Activated CD4-positive, alpha-beta memory T cell treated with anti-CD3 and anti-CD28 coated beads, Interleukin-2, amount 10 ng/mL, durations not matched to agents 7 days and 5 days (primary cell): ENCODE results near the gene TTC33. TPM values are rescaled to one million over a fixed set of nuclear protein-coding genes. Genes with fewer than 3 reads are reported as not detected.
"Not testable (repeated sequence)": the region's sequence is repeated elsewhere in the genome, so short reads cannot be mapped to it uniquely, and the experiment has no call there.

ENCODE experiments used
- CTCF ChIA-PET: fragments of 350-600 bp; sonication (Branson Sonifier 250); formaldehyde crosslinking; loops from one replicate; lab custom pipeline; 2021; ENCODE audit warnings: antibody characterized with exemption, inconsistent platforms; lab: Charles Lee
- POLR2A ChIA-PET: fragments of 350-600 bp; sonication (Branson Sonifier 250); formaldehyde crosslinking; loops from one replicate; lab custom pipeline; 2021; ENCODE audit warnings: antibody characterized with exemption; lab: Charles Lee
- DNase-seq: peaks from one replicate; pipeline ENCODE4 v3.0.0-alpha.2; 2020
- H3K27ac Mint-ChIP-seq: one replicate; pipeline ENCODE4 v1.8.0; 2021; ENCODE audit warnings: mild to moderate bottlenecking, mixed read lengths
- H3K27me3 Mint-ChIP-seq: one replicate; pipeline ENCODE4 v1.8.0; 2021; ENCODE audit warnings: mixed read lengths
- H3K36me3 Mint-ChIP-seq: one replicate; pipeline ENCODE4 v1.8.0; 2021; ENCODE audit warnings: low read depth, mixed read lengths
- H3K4me1 Mint-ChIP-seq: one replicate; pipeline ENCODE4 v1.8.0; 2021; ENCODE audit warnings: mixed read lengths
- H3K4me3 Mint-ChIP-seq: one replicate; pipeline ENCODE4 v1.8.0; 2021; ENCODE audit warnings: mild to moderate bottlenecking, mixed read lengths
- H3K9me3 Mint-ChIP-seq: one replicate; pipeline ENCODE4 v1.8.0; 2021; ENCODE audit warnings: mixed read lengths
- total RNA-seq, 2 experiments: library from RNA; stranded (reverse); gene quantifications; one replicate each; pipeline ENCODE4 v1.2.3, GENCODE V29; 2021

The TTC33 gene
- total RNA-seq, 2 experiments from 2014 or later, result 19.6 to 19.9 TPM

DNA sequence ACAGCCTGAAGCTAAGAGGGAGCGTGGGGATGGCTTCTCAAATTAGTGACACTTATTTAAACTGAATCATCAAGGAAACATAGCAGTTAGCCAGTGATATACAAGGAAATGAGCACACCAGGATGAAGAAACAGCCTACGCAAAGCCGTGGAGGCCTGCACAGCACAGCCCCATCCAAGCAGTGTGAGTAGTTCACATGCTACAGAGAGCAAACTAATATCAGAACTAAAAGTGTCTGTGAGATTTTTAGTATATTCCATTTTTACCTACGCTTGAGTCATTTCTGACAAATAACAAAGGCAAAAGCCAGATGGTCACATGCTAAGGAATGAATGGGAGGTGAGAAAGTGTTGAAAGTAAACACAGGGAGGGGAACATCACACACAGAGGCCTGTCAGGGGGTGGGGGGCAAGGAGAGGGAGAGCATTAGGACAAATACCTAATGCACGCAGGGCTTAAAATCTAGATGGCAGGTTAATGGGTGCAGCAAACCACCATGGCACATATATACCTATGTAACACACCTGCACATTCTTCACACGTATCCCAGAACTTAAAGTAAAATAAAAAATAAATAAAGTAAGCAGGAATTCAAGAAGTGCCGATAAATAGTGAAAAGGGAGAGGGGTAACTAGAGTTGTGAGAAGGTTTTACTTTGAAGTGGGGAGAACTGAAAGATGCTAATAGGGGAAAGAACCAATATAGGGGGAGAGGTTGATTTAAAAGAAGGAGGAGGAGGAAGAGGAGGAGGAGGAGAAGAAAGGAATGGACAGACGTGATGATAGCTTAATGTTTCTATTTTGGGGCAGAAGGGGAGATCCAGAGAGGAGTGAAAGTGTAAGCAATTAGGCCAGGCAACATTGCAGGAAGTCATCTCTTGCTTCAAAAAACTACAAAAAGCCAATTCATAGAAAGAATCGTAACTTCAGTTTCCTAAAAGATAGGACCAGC is 177.0 kb downstream of the TTC33 start:
- ChIA-PET POLR2A (interaction anchor here (0.6 to 1.2 kb wide), 4 partner anchors 12 to 107 kb away, joined by 3 to 4 read pairs (median 4); no protein-coding TSS in a partner anchor), CTCF (interaction anchor here (1.0 kb wide), 1 partner anchor 148 kb away, joined by 3 read pairs; no protein-coding TSS in a partner anchor)
- Mint-ChIP-seq H3K36me3 (no peaks in the 10 kb centered on the region), H3K9me3 (peaks cover 5% of the 10 kb centered on the region), H3K4me3 (peak overlapping the region; percentile 62), H3K27me3 (no peaks in the 10 kb centered on the region), H3K27ac (peak overlapping the region; percentile 69), H3K4me1 (peaks cover 25% of the 10 kb centered on the region)
- peak; percentile 42 for DNase-seq

DNA sequence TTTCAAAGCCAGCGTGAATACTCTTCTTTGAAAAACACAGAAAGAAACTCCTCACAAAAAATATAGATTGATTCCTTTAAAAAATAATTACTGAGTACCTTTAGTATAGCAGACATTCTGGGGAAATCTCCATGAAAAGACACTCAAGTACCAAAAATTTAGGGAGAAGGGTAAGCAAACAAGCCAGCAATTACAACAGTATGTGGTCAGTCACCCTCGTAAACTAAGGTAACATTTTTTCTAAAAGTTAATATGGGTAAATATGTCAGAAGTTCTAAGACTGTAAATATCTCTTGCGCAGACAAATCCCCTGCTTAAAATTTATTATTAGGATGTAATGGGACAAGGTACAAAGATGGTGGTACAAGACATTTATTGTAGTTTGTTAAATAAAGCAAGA is 178.0 kb downstream of the TTC33 start:
- Mint-ChIP-seq H3K36me3 (peaks cover 2% of the 10 kb centered on the region), H3K4me1 (peaks cover 25% of the 10 kb centered on the region), H3K4me3 (no peak overlapping the region), H3K27ac (no peak overlapping the region), H3K27me3 (no peaks in the 10 kb centered on the region), H3K9me3 (peaks cover 2% of the 10 kb centered on the region)
- ChIA-PET CTCF (no interaction called here), POLR2A (no interaction called here)
- no peak for DNase-seq

DNA sequence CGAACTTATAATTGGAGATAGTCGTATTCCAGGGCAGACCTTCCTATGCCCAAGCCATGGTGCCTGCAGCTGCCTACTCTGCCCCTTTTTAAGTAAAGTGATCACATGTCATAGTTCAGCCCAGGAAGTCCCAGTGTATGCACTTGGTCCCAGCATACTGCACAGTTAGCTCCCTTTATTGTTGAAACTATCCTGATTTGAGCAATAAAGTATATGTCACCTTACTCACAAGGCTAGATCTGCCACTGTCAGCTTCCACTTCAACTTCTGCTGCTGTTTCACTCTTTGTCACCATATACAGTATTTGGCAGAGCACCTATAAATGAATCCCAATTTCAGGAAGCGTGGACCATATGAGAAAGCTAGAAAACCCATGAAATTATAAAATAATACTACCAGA is 179.8 kb downstream of the TTC33 start:
- Mint-ChIP-seq H3K27me3 (no peaks in the 10 kb centered on the region), H3K27ac (no peak overlapping the region), H3K4me1 (peaks cover 25% of the 10 kb centered on the region), H3K9me3 (peaks cover 2% of the 10 kb centered on the region), H3K36me3 (peaks cover 2% of the 10 kb centered on the region), H3K4me3 (no peak overlapping the region)
- DNase-seq, result no peak
- POLR2A ChIA-PET, result no interaction called here
- CTCF ChIA-PET, result interaction anchor here (0.6 kb wide), 1 partner anchor 1571 kb away, joined by 5 read pairs; no protein-coding TSS in a partner anchor

DNA sequence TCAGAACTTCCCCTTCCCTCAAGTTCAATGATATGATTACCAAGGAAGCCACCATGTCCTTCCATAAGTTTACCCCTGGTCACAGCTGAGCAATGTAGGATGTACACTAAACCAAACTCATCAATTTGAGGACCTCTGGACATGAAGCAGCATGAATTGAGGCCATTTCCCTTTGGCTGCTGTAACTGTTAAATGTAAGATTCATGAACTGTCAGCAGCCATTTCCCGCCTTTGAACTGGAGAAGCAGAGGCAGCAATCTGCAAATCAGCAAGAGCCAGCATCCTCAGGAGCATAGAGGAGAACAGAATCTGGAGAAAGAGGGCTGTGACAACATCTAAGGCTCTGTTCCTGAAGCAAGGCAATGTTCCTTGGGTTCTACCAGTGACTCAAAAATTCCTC is 180.3 kb downstream of the TTC33 start:
- ChIA-PET POLR2A (no interaction called here), CTCF (no interaction called here)
- no peak for DNase-seq
- peaks cover 25% of the 10 kb centered on the region for H3K4me1 Mint-ChIP-seq
- peaks cover 2% of the 10 kb centered on the region for H3K9me3 Mint-ChIP-seq
- H3K27me3 Mint-ChIP-seq, result no peaks in the 10 kb centered on the region
- peaks cover 2% of the 10 kb centered on the region for H3K36me3 Mint-ChIP-seq
- no peak overlapping the region for H3K4me3 Mint-ChIP-seq
- no peak overlapping the region for H3K27ac Mint-ChIP-seq

DNA sequence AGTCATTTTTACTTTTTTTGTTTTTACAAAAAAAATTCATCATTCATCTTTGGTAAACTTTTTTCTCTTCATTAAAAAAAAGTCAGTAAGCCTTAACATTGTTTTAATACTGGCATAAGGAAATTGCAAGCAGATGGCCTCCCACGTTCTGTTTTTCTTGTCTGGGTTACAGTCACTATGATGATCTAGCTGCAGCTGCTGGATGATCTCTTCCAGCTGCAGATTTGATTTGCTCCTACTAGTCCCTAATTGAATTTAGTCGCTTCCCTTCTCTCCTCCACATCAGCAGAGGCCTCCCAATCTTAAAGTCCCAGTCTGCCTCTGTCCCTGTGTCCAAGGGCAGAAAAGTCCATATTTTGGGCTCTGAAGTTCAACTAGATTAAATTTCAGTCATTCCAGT is 182.8 kb downstream of the TTC33 start:
- Mint-ChIP-seq H3K27ac (no peak overlapping the region), H3K4me1 (peaks cover 12% of the 10 kb centered on the region), H3K9me3 (peaks cover 2% of the 10 kb centered on the region), H3K4me3 (no peak overlapping the region), H3K36me3 (peaks cover 2% of the 10 kb centered on the region), H3K27me3 (no peaks in the 10 kb centered on the region)
- CTCF ChIA-PET, result no interaction called here
- no peak for DNase-seq
- POLR2A ChIA-PET, result no interaction called here

DNA sequence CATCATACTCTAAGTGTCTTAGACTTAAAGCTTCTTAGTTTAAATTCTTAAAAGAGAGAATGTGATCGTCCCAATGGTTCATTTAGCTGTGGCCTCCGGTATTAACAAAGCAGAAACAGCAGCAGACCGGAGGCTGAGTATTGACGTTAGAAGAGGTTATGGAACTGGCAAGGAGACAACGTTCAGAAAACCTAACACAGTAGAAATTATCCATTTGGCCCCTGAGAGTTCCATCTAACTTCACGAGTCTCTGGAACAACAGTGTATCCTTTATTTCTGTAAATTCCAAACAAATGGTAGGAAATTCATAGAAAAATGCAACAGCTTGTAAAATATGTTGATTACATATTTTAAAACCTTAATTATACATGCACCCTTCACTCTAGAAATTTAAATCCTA is 183.4 kb downstream of the TTC33 start:
- no peak for DNase-seq
- peaks cover 2% of the 10 kb centered on the region for H3K36me3 Mint-ChIP-seq
- peaks cover 11% of the 10 kb centered on the region for H3K4me1 Mint-ChIP-seq
- H3K4me3 Mint-ChIP-seq, result no peak overlapping the region
- no peaks in the 10 kb centered on the region for H3K27me3 Mint-ChIP-seq
- H3K27ac Mint-ChIP-seq, result no peak overlapping the region
- ChIA-PET POLR2A (no interaction called here), CTCF (no interaction called here)
- H3K9me3 Mint-ChIP-seq, result peaks cover 2% of the 10 kb centered on the region

DNA sequence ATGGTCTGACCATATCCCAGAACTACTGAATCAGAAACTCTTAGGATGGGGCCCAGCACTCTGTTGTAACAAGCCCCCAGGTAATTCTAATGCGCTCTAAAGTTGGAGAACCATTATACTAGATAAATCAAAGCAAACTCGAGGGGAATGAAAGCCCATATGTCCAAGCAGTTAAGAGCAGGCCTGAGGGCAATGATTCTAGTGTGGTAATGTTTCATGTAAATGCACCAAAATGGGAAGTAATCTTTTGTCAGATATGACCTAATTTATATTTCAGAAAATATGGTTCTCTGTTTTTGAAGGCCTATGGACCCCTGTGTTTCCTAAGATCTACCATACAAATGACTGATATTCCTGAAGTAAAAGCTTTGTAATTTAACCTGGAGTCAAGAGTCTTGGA is 184.0 kb downstream of the TTC33 start:
- peaks cover 2% of the 10 kb centered on the region for H3K36me3 Mint-ChIP-seq
- no peaks in the 10 kb centered on the region for H3K27me3 Mint-ChIP-seq
- no peak for DNase-seq
- ChIA-PET POLR2A (no interaction called here), CTCF (no interaction called here)
- peaks cover 2% of the 10 kb centered on the region for H3K9me3 Mint-ChIP-seq
- peaks cover 11% of the 10 kb centered on the region for H3K4me1 Mint-ChIP-seq
- no peak overlapping the region for H3K4me3 Mint-ChIP-seq
- no peak overlapping the region for H3K27ac Mint-ChIP-seq

DNA sequence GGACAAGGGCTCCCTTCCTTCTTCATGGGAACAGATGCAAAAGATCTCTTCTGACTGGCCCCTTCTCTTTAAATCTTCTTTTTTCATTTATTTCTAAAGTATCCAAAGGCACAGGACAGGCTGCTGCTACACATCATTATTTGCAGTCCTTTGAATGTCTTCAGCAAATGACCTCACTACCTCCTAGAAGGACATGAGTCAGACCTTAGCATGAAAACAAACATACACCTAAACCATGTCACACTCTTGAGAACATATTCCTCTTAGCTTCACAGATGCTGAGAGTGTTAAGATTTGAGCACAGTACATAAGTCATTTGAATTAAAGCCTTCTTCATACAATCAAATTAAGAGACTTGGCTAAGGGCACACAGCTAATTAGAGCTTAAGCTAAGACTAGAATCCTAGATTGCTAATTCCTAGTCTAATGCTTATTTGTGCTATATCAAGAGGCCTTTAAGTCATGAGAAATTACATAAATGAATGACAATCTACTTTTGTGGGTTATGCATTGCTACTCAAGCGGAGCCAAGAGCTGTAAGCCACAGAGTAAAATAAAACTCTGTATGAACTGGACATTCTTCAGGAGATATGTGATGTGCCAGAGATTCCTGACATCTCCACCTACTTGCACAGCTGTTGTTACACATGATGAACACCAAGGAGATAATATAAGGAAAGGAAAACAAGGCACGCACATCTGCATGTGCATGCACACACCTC is 185.2 kb downstream of the TTC33 start:
- DNase-seq, result no peak
- Mint-ChIP-seq H3K4me3 (no peak overlapping the region), H3K27ac (no peak overlapping the region), H3K36me3 (peaks cover 7% of the 10 kb centered on the region), H3K4me1 (peaks cover 11% of the 10 kb centered on the region), H3K27me3 (no peaks in the 10 kb centered on the region), H3K9me3 (peaks cover 3% of the 10 kb centered on the region)
- ChIA-PET CTCF (no interaction called here), POLR2A (interaction anchor here (0.6 kb wide), 1 partner anchor 21 kb away, joined by 3 read pairs; no protein-coding TSS in a partner anchor)

DNA sequence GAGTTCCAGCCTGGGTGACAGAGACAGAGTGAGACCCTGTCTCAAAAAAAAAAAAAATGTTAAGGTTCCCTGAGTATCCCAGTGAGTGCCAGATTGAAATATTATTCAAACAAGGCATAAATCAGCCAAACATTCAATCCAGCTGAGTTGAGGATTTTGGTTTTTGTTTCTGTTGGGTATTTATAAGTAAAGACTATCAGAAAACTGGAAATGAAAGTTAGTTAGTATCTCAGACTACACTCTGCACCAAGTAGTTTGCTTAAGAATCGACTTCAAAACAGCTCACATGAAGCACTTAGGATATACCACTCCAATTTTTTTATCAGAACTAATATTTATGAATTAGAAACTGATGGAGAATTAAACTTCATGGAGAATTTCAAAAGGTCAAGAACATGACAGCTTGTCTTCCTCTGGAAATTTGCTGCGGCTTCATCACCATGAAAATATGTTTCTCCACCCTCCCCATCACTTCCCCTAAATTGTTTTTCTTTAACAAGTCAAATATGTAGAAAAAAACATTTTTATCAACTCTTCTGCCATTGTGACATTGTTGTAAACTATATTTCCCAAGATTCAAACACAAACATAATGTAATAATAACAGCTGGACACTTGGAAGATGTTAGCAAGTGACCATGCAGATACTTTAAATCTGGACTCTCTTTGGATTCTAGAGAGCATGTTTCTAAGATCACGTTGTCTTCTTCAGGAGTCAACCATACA is 186.1 kb downstream of the TTC33 start:
- no peak overlapping the region for H3K27ac Mint-ChIP-seq
- peaks cover 12% of the 10 kb centered on the region for H3K4me1 Mint-ChIP-seq
- POLR2A ChIA-PET, result no interaction called here

DNA sequence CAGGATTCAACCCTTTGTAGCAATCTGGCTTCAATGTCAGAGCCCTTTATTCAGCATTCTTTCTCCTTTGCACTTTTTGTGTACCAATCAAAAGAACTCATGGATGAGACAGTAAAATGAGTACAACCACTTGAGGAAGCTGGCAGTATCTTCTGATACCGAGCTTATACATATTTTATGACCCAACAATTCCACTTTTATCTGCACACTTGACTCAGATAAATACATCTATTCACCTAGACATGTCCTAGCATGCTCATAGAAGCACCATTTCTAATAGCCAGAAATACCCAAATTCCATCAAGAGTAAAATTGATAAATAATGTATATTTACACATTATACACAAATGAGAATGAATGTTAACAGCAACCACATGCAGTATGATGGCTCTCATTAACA is 187.2 kb downstream of the TTC33 start:
- Mint-ChIP-seq H3K4me1 (peaks cover 12% of the 10 kb centered on the region), H3K4me3 (no peak overlapping the region), H3K9me3 (peaks cover 7% of the 10 kb centered on the region), H3K27ac (no peak overlapping the region), H3K36me3 (peaks cover 7% of the 10 kb centered on the region), H3K27me3 (no peaks in the 10 kb centered on the region)
- CTCF ChIA-PET, result no interaction called here
- POLR2A ChIA-PET, result no interaction called here
- no peak for DNase-seq

More for the DNA sequence above, 186.1 kb downstream of the TTC33 start:
- no peak for DNase-seq
- CTCF ChIA-PET, result no interaction called here
- H3K4me3 Mint-ChIP-seq, result no peak overlapping the region
- H3K27me3 Mint-ChIP-seq, result no peaks in the 10 kb centered on the region
- peaks cover 2% of the 10 kb centered on the region for H3K9me3 Mint-ChIP-seq
- H3K36me3 Mint-ChIP-seq, result peaks cover 7% of the 10 kb centered on the region

DNA sequence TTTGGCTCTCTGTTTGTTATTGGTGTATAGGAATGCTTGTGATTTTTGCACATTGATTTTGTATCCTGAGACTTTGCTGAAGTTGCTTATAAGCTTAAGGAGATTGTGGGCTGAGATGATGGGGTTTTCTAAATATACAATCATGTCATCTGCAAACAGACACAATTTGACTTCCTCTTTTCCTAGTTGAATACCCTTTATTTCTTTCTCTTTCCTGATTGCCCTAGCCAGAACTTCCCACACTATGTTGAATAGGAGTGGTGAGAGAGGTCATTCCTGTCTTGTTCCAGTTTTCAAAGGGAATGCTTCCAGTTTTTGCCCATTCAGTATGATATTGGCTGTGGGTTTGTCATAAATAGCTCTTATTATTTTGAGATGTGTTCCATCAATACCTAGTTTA is 192.6 kb downstream of the TTC33 start:
- H3K36me3 Mint-ChIP-seq, result peaks cover 15% of the 10 kb centered on the region
- POLR2A ChIA-PET, H3K27ac Mint-ChIP-seq, DNase-seq, H3K27me3 Mint-ChIP-seq, H3K4me1 Mint-ChIP-seq, CTCF ChIA-PET, H3K4me3 Mint-ChIP-seq: not testable (repeated sequence)
- H3K9me3 Mint-ChIP-seq, result peaks cover 12% of the 10 kb centered on the region

DNA sequence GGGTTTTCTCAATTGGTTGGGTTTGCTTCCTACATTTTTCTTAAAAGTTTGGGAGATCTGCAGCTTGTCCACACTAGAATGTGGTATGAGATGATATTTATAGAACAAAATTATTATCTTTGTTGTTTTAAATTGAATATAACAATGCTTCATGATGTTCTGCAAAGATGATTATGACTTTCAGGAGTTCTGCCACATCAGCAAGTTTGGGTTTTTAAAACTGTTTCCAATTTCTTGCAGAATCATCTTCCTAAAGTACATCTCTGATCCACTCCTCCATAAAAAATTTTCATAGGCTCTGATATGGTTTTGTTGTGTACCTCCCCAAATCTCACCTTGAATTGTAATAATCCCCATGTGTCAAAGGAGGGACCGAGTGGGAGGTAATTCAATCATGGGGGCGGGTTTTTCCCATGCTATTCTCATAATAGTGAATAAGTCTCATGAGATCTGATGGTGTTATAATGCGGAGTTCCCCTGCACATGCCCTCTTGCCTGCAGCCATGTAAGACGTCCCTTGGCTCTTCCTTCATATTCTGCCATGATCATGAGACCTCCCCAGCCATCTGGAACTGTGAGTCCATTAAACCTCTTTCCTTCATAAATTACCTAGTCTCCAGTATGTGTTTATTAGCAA is 195.2 kb downstream of the TTC33 start:
- CTCF ChIA-PET, result no interaction called here
- no peaks in the 10 kb centered on the region for H3K27me3 Mint-ChIP-seq
- H3K36me3 Mint-ChIP-seq, result peaks cover 9% of the 10 kb centered on the region
- POLR2A ChIA-PET, result no interaction called here
- no peak overlapping the region for H3K27ac Mint-ChIP-seq
- H3K9me3 Mint-ChIP-seq, result peaks cover 10% of the 10 kb centered on the region
- H3K4me3 Mint-ChIP-seq, result no peak overlapping the region
- DNase-seq, result no peak
- H3K4me1 Mint-ChIP-seq, result peaks cover 1% of the 10 kb centered on the region
